B cell (primary cell): Measurements from ENCODE around the gene MORC4. TPM values are rescaled to one million over a fixed set of nuclear protein-coding genes. Genes with fewer than 3 reads are reported as not detected.

Experiments used
- ATAC-seq: fragments of 200-7000 bp; cut with Tn5 transposase; one replicate; pipeline ENCODE4 v1.10.0; 2021; ENCODE audit warnings: low read depth, mild to moderate bottlenecking, moderate number of reproducible peaks, moderate library complexity
- CTCF ChIA-PET: fragments of 350-600 bp; sonication (Branson Sonifier 250); formaldehyde crosslinking; loops from one replicate; lab custom pipeline; 2021; ENCODE audit warnings: antibody characterized with exemption, inconsistent platforms; lab: Charles Lee
- POLR2A ChIA-PET: fragments of 350-600 bp; sonication (Branson Sonifier 250); formaldehyde crosslinking; loops from one replicate; lab custom pipeline; 2021; ENCODE audit warnings: antibody characterized with exemption; lab: Charles Lee
- DNase-seq: peaks from one replicate; pipeline ENCODE4 v3.0.0; 2013
- H2AFZ ChIP-seq: 2 replicates; pipeline ENCODE4 v1.6.1; 2012; ENCODE audit warnings: mild to moderate bottlenecking, low read depth, low read length; ENCODE audit not compliant: insufficient read depth, poor library complexity, severe bottlenecking
- H3K27ac ChIP-seq, 2 donors: 1 replicate in 1 of 2; 2 replicates in 1 of 2; pipeline ENCODE4 v1.5.1; 2012 to 2013; ENCODE audit warnings: low read length in 2 of 2, mild to moderate bottlenecking in 2 of 2, moderate library complexity in 1 of 2
- H3K27me3 ChIP-seq, 4 experiments: fragments of 200-600 bp in 1 of 4; sonication (generic) in 1 of 4; replicated peaks in 1 of 4; 1 replicate in 2 of 4; 2 replicates in 2 of 4; pipeline versions ENCODE4 v1.6.1 to v1.7.0; 2013 to 2016; ENCODE audit warnings: low read length in 3 of 4, mild to moderate bottlenecking in 2 of 4, mixed read lengths in 1 of 4, moderate library complexity in 1 of 4; ENCODE audit not compliant: insufficient read depth in 4 of 4, control insufficient read depth in 3 of 4; ENCODE audit errors: control extremely low read depth in 1 of 4
- H3K36me3 ChIP-seq, 2 experiments: replicated peaks in 1 of 2; 1 replicate in 1 of 2; 2 replicates in 1 of 2; pipeline versions ENCODE4 v1.6.1 to v1.7.1; 2013; ENCODE audit warnings: low read length in 1 of 2; ENCODE audit not compliant: insufficient read depth in 2 of 2, control insufficient read depth in 1 of 2; ENCODE audit errors: control extremely low read depth in 1 of 2, extremely low read depth in 1 of 2
- H3K4me1 ChIP-seq, 2 donors: fragments of 200-600 bp in 1 of 2; sonication (generic) in 1 of 2; 1 replicate in 1 of 2; 2 replicates in 1 of 2; pipeline versions ENCODE4 v1.5.1 to v1.6.1; 2013 to 2017; ENCODE audit warnings: low read length in 2 of 2; ENCODE audit not compliant: control insufficient read depth in 2 of 2, insufficient read depth in 2 of 2
- H3K4me2 ChIP-seq: replicated peaks from 2 replicates; pipeline ENCODE3; 2012; ENCODE audit warnings: mild to moderate bottlenecking, low read depth, low read length; ENCODE audit not compliant: poor library complexity, severe bottlenecking
- H3K4me3 ChIP-seq, 5 experiments: fragments of 200-600 bp in 1 of 5; sonication (generic) in 1 of 5; 1 replicate in 3 of 5; 2 replicates in 2 of 5; pipeline versions ENCODE4 v1.5.1 to v1.7.0; 2011 to 2016; ENCODE audit warnings: low read length in 4 of 5, mild to moderate bottlenecking in 4 of 5, low read depth in 2 of 5, control low read depth in 1 of 5, moderate library complexity in 1 of 5; ENCODE audit not compliant: insufficient read depth in 1 of 5; ENCODE audit errors: control extremely low read depth in 1 of 5, extremely low read depth in 1 of 5
- H3K79me2 ChIP-seq: fragments of 200-600 bp; sonication (generic); one replicate; pipeline ENCODE4 v1.6.0; 2016; ENCODE audit warnings: low read length; ENCODE audit not compliant: control insufficient read depth, insufficient read depth
- H3K9ac ChIP-seq: fragments of 200-600 bp; sonication (generic); 2 replicates; pipeline ENCODE4 v1.6.1; 2017; ENCODE audit warnings: mild to moderate bottlenecking, low read length, moderate library complexity
- H3K9me3 ChIP-seq, 3 donors: one replicate each; pipeline versions ENCODE4 v1.6.1 to v1.7.1; 2013; ENCODE audit warnings: low read length in 2 of 3; ENCODE audit not compliant: control insufficient read depth in 2 of 3, insufficient read depth in 1 of 3; ENCODE audit errors: control extremely low read depth in 1 of 3
- H4K20me1 ChIP-seq: 2 replicates; pipeline ENCODE4 v1.6.0; 2012; ENCODE audit warnings: mild to moderate bottlenecking, low read length; ENCODE audit not compliant: insufficient read depth, control insufficient read depth, poor library complexity, severe bottlenecking
- H3K27ac Mint-ChIP-seq: one replicate; pipeline ENCODE4 v1.8.0; 2021; ENCODE audit warnings: mixed read lengths
- H3K27me3 Mint-ChIP-seq: one replicate; pipeline ENCODE4 v1.8.0; 2021; ENCODE audit warnings: mixed read lengths
- H3K4me1 Mint-ChIP-seq: one replicate; pipeline ENCODE4 v1.8.0; 2021; ENCODE audit warnings: mixed read lengths
- H3K4me3 Mint-ChIP-seq: one replicate; pipeline ENCODE4 v1.8.0; 2021; ENCODE audit warnings: mixed read lengths
- H3K9me3 Mint-ChIP-seq: one replicate; pipeline ENCODE4 v1.8.0; 2022; ENCODE audit warnings: mixed read lengths; ENCODE audit not compliant: insufficient read depth
- EZH2 ChIP-seq: IDR thresholded peaks from 2 replicates; pipeline ENCODE4 v1.6.1; 2012; ENCODE audit warnings: borderline replicate concordance, low read depth, mild to moderate bottlenecking, moderate library complexity, low read length; ENCODE audit not compliant: insufficient read depth, poor library complexity, severe bottlenecking
- WGBS: methylation state at CpG from one replicate; pipeline ENCODE4 v1.1.5; 2013; ENCODE audit warnings: missing lambda C conversion rate; ENCODE audit not compliant: insufficient coverage; 5-methylcytosine and 5-hydroxymethylcytosine counted together
- intact Hi-C: fragments of 100-400 bp; cut with micrococcal nuclease; formaldehyde crosslinking; loops from one replicate; pipeline ENCODE4 v1.10.0; 2022
- polyA plus RNA-seq: library from polyadenylated mRNA; depleted of rRNA; stranded (reverse); fragments of >200 nt; gene quantifications from 2 replicates; pipeline ENCODE4 v1.2.3, GENCODE V29; 2012
- total RNA-seq, 2 donors: library from RNA; stranded (reverse); fragments of 120-200 nt in 1 of 2; gene quantifications; 1 replicate in 1 of 2; 2 replicates in 1 of 2; pipeline versions ENCODE4 v1.2.3 to v1.2.4, GENCODE V29; 2013 to 2022
- TF ChIP-seq, protein P1 (sequence below): fragments of 200-600 bp; IDR thresholded peaks from one replicate; pipeline ENCODE4 v1.8.0; 2022; ENCODE audit warnings: antibody characterized with exemption, mild to moderate bottlenecking

The MORC4 gene
- total and polyA plus RNA-seq, 2 donors (not counting 1 experiment from before 2014, with no cell fraction given) = 1.1 to 6.3 TPM

DNA sequence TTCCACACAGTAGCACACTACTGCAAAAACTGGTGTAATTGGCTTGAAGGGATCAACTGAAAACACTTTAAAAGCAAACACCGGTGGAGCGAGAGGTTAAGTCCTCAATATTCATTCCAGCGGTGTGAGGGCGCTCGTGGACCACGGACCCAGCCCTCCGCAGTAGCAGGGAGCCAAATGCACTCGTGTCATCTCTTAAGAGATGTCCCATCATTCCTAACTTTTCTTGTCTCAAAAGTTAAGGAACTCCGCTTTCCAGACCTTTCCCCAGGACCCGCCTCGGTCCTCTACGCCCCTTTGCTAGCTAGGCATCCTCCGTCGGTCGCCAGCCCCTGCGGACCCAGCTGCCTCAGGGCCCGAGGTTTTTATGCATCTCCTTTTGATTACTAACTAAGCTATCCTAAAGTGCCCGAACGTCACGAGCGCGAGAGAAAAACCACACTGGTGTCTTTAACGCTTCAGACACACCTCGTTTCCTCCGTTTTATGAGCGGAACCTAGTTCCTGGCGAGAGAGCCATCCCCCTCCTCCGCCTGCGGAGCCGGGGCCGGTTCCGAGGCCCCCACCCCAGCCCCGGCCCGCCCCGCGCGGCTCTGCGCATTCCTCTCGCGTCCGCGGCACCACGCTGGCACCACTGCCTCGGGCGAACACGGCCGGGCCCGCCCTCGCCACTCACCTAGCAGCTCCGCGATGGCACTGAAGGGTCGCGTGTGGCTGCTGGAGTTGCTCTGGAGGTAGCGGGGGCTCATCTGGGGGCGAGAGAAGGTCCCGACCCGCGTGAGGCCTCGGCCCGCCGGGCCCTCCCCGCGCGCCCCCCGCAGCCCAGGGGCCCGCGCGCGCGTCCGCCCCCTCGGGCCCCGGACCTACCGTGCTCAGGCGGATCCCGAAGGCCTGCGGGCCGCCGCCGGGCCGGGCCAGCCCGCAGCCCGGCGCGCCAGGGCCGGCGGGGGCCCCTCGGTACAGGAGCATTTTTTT, 723 bp downstream of the MORC4 start:
- Histone ChIP-seq H3K4me1 (peaks cover 3 to 7% of the 10 kb centered on the region in 2 donors), H3K27ac (no peak overlapping the region), H4K20me1 (no peaks in the 10 kb centered on the region), H3K4me2 (peak overlapping the region; percentile 77), H2AFZ (peak overlapping the region; percentile 68), H3K27me3 (no peaks in the 10 kb centered on the region), H3K36me3 (no peaks in the 10 kb centered on the region), H3K9ac (peak overlapping the region; percentile 61), H3K79me2 (no peaks in the 10 kb centered on the region), H3K4me3 (peak overlapping the region in 4 of 5 experiments; percentile 42 to 67 (median 54)), H3K9me3 (no peaks in the 10 kb centered on the region)
- H3K27me3 Mint-ChIP-seq = no peaks in the 10 kb centered on the region
- ATAC-seq (peak; percentile 39), DNase-seq (peak; percentile 61)
- peak overlapping the region; percentile 64 for H3K27ac Mint-ChIP-seq
- POLR2A ChIA-PET = interaction anchor here (0.9 kb wide), 1 partner anchor 11 kb away, joined by 3 read pairs; no protein-coding TSS in a partner anchor
- TF ChIP-seq, protein P1, sequence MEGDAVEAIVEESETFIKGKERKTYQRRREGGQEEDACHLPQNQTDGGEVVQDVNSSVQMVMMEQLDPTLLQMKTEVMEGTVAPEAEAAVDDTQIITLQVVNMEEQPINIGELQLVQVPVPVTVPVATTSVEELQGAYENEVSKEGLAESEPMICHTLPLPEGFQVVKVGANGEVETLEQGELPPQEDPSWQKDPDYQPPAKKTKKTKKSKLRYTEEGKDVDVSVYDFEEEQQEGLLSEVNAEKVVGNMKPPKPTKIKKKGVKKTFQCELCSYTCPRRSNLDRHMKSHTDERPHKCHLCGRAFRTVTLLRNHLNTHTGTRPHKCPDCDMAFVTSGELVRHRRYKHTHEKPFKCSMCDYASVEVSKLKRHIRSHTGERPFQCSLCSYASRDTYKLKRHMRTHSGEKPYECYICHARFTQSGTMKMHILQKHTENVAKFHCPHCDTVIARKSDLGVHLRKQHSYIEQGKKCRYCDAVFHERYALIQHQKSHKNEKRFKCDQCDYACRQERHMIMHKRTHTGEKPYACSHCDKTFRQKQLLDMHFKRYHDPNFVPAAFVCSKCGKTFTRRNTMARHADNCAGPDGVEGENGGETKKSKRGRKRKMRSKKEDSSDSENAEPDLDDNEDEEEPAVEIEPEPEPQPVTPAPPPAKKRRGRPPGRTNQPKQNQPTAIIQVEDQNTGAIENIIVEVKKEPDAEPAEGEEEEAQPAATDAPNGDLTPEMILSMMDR = peak; percentile 33
- TF ChIP-seq EZH2 = no peak
- peak overlapping the region; percentile 81 for H3K4me3 Mint-ChIP-seq
- H3K9me3 Mint-ChIP-seq = no peaks in the 10 kb centered on the region
- H3K4me1 Mint-ChIP-seq = peaks cover 4% of the 10 kb centered on the region
- intact Hi-C loops = loop anchor here (1.0 to 2.0 kb wide), 2 partner anchors 430 to 778 kb away; partner anchors contain the start of gene NCBP2L
- under 1% methylated on average over 83 of the region's 88 CpGs for WGBS
- CTCF ChIA-PET = interaction anchor here (1.1 to 2.1 kb wide), 4 partner anchors 11 to 777 kb away, joined by 3 to 14 read pairs (median 8); partner anchors contain the start of genes NCBP2L and TSC22D3

DNA sequence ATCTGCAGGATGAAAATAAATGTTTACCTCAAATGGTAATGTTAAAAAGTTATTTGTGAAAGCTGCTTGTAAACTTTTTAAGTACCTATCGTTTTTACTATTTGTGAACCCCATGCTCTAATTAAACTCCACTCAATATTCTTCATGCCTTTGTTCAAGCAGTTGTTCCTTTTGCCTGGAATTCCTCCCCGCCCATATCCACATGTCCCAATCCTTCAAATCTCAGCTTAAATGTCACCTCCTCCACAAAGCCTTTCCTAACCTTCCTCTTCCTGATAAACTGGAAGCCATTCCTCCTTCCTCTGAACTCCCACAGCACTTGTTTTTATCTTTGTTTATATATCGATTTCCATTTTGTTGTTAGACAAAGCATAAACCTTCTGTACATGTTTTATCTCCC, 2.4 kb downstream of the MORC4 start:
- ATAC-seq = no peak
- Mint-ChIP-seq H3K27me3 (no peaks in the 10 kb centered on the region), H3K27ac (no peak overlapping the region), H3K9me3 (no peaks in the 10 kb centered on the region), H3K4me1 (peaks cover 4% of the 10 kb centered on the region), H3K4me3 (no peak overlapping the region)
- no peak overlapping the region for H3K9ac ChIP-seq
- no peak for DNase-seq
- peaks cover 3 to 7% of the 10 kb centered on the region in 2 donors for H3K4me1 ChIP-seq
- ChIA-PET POLR2A (no interaction called here), CTCF (interaction anchor here (0.5 kb wide), 1 partner anchor 29 kb away, joined by 3 read pairs; no protein-coding TSS in a partner anchor)
- no CpG with 5 or more reads among the region's 3 CpGs for WGBS
- H2AFZ ChIP-seq = no peak overlapping the region
- no peaks in the 10 kb centered on the region for H3K27me3 ChIP-seq
- TF ChIP-seq, protein P1 = no peak
- no peak for TF ChIP-seq EZH2
- no peaks in the 10 kb centered on the region for H3K9me3 ChIP-seq
- no peak overlapping the region for H3K27ac ChIP-seq
- no peak overlapping the region for H3K4me2 ChIP-seq
- H4K20me1 ChIP-seq = no peaks in the 10 kb centered on the region
- H3K36me3 ChIP-seq = no peaks in the 10 kb centered on the region
- intact Hi-C loops = loop anchor here (2.0 kb wide), 1 partner anchor 431 kb away; no protein-coding TSS in a partner anchor
- H3K79me2 ChIP-seq = no peaks in the 10 kb centered on the region
- no peak overlapping the region for H3K4me3 ChIP-seq
